ENCODE results near the gene BTG1. TPM values are rescaled to one million over a fixed set of nuclear protein-coding genes. Genes with fewer than 3 reads are reported as not detected.
A peak's percentile ranks its signal among the peaks of the same experiment; 100 is the strongest.

BTG1 gene
- total RNA-seq, 1 donor from 2014 or later = 45.1 TPM

DNA sequence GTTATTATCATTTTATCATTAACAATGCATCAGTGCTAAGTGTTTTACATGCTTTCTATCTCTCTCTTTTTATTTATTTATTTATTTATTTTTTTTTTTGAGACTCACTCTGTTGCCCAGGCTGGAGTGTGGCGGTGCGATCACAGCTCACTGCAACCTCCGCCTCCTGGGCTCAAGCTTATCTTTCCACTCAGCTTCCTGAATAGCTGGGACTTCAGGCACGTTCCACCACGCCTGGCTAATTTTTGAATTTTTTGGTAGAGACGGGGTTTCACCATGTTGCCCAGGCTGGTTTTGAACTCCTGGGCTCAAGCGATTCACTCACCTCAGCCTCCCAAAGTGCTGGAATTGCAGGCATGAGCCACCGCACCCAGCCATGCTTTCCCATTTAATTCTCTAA is 3.9 kb upstream of the BTG1 start:
- Mint-ChIP-seq H3K4me3 (no peak overlapping the region), H3K4me1 (peaks cover 15% of the 10 kb centered on the region)

DNA sequence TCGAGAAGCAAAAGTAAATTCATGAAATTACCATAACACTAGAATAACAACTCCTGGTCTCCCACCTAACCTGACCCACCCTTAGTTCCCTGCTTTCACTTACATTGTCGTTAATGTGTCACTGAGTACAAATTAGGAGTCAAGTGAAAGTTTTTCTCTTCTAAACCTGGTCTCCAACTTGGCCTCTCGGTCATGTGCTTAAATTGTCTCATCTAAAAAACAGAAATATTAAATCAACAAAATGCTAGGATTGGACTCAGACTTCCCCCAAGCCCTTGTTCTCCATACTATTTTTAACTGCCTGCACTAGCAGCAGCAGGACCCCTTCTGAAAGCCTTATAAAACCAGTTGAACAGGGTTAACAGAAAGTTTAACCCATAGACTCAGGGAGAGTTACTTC is 1.8 kb upstream of the BTG1 start:
- no peak overlapping the region for H3K27ac ChIP-seq
- H3K4me2 ChIP-seq = peak overlapping the region; percentile 91
- peaks cover 16% of the 10 kb centered on the region for H3F3A ChIP-seq (ENCODE audit: low read depth)
- peaks cover 7% of the 10 kb centered on the region for H3K27me3 Mint-ChIP-seq (ENCODE audit: insufficient read depth, low read depth)
- H3K36me3 ChIP-seq = peaks cover 14% of the 10 kb centered on the region
- H2AFZ ChIP-seq (replicated peaks) = no peak overlapping the region
- H3K9ac ChIP-seq = peak overlapping the region; percentile 66
- peaks cover 8% of the 10 kb centered on the region for H3K36me3 Mint-ChIP-seq
- H3K4me3 Mint-ChIP-seq = peak overlapping the region; percentile 99
- H3K27me3 ChIP-seq = no peaks in the 10 kb centered on the region
- no peak for DNase-seq (ENCODE audit: low spot score)
- peaks cover 28% of the 10 kb centered on the region for H4K20me1 ChIP-seq (ENCODE audit: low read depth)
- H3K27ac Mint-ChIP-seq = peak overlapping the region; percentile 57
- TF ChIP-seq CTCF (IDR thresholded peaks at IDR 0.05) (no peak), EZH2 (IDR thresholded peaks at IDR 0.05) (no peak), EZH2phosphoT487 (IDR thresholded peaks at IDR 0.05) (no peak)
- H3K79me2 ChIP-seq (ENCODE audit: low read depth) = peaks cover 55% of the 10 kb centered on the region
- H3K4me1 Mint-ChIP-seq = peaks cover 23% of the 10 kb centered on the region
- H3K4me1 ChIP-seq = peaks cover 18% of the 10 kb centered on the region
- H3K9me3 Mint-ChIP-seq = no peaks in the 10 kb centered on the region
- H3K9me3 ChIP-seq (ENCODE audit: low read depth) = no peaks in the 10 kb centered on the region
- peak overlapping the region; percentile 85 for H3K4me3 ChIP-seq

More for the DNA sequence above, 3.9 kb upstream of the BTG1 start:
- Histone ChIP-seq H3K4me3 (no peak overlapping the region), H4K20me1 (ENCODE audit: low read depth) (peaks cover 7% of the 10 kb centered on the region), H3K9me3 (ENCODE audit: low read depth) (no peaks in the 10 kb centered on the region), H3K36me3 (no peaks in the 10 kb centered on the region), H3K4me2 (no peak overlapping the region), H3K4me1 (peaks cover 18% of the 10 kb centered on the region), H3K27me3 (no peaks in the 10 kb centered on the region), H3K79me2 (ENCODE audit: low read depth) (peaks cover 34% of the 10 kb centered on the region), H2AFZ (replicated peaks) (no peak overlapping the region), H3K27ac (no peak overlapping the region), H3F3A (ENCODE audit: low read depth) (peaks cover 12% of the 10 kb centered on the region), H3K9ac (no peak overlapping the region)
- H3K27me3 Mint-ChIP-seq (ENCODE audit: insufficient read depth, low read depth) = peaks cover 7% of the 10 kb centered on the region
- TF ChIP-seq CTCF (IDR thresholded peaks at IDR 0.05) (no peak), EZH2phosphoT487 (IDR thresholded peaks at IDR 0.05) (no peak), EZH2 (IDR thresholded peaks at IDR 0.05) (no peak)
- H3K36me3 Mint-ChIP-seq = no peaks in the 10 kb centered on the region
- DNase-seq (ENCODE audit: low spot score) = no peak
- H3K9me3 Mint-ChIP-seq = no peaks in the 10 kb centered on the region
- H3K27ac Mint-ChIP-seq = no peak overlapping the region

GRCh38 chr12:92146497-92147224 is 1.0 kb upstream of the BTG1 start:
- peaks cover 16% of the 10 kb centered on the region for H3F3A ChIP-seq (ENCODE audit: low read depth)
- H3K36me3 ChIP-seq = peaks cover 22% of the 10 kb centered on the region
- peaks cover 63% of the 10 kb centered on the region for H3K79me2 ChIP-seq (ENCODE audit: low read depth)
- Mint-ChIP-seq H3K36me3 (peaks cover 10% of the 10 kb centered on the region), H3K4me3 (peak overlapping the region; percentile 99), H3K27ac (peak overlapping the region; percentile 93), H3K9me3 (no peaks in the 10 kb centered on the region), H3K27me3 (ENCODE audit: insufficient read depth, low read depth) (peaks cover 7% of the 10 kb centered on the region), H3K4me1 (peaks cover 27% of the 10 kb centered on the region)
- peaks cover 36% of the 10 kb centered on the region for H4K20me1 ChIP-seq (ENCODE audit: low read depth)
- peak overlapping the region; percentile 85 for H3K4me3 ChIP-seq
- peak overlapping the region; percentile 10 for H2AFZ ChIP-seq (replicated peaks)
- H3K4me2 ChIP-seq = peak overlapping the region; percentile 91
- no peak for DNase-seq (ENCODE audit: low spot score)
- peak overlapping the region; percentile 66 for H3K9ac ChIP-seq
- no peaks in the 10 kb centered on the region for H3K9me3 ChIP-seq (ENCODE audit: low read depth)
- H3K27me3 ChIP-seq = no peaks in the 10 kb centered on the region
- peaks cover 18% of the 10 kb centered on the region for H3K4me1 ChIP-seq
- TF ChIP-seq EZH2phosphoT487 (IDR thresholded peaks at IDR 0.05) (no peak), CTCF (IDR thresholded peaks at IDR 0.05) (no peak)
- peak overlapping the region; percentile 91 for H3K27ac ChIP-seq
